CD4-positive, alpha-beta T cell (primary cell): Measurements from ENCODE around the gene JAK1. TPM values are rescaled to one million over a fixed set of nuclear protein-coding genes. Genes with fewer than 3 reads are reported as not detected.

Experiments used
- ATAC-seq: fragments of 200-7000 bp; cut with Tn5 transposase; one replicate; pipeline ENCODE4 v1.10.0; 2022; ENCODE audit warnings: mild to moderate bottlenecking; ENCODE audit not compliant: poor library complexity
- CTCF ChIA-PET: fragments of 350-600 bp; sonication (Branson Sonifier 250); formaldehyde crosslinking; loops from one replicate; lab custom pipeline; 2021; ENCODE audit warnings: antibody characterized with exemption, inconsistent platforms; lab: Charles Lee
- POLR2A ChIA-PET: fragments of 350-600 bp; sonication (Branson Sonifier 250); formaldehyde crosslinking; loops from one replicate; lab custom pipeline; 2021; ENCODE audit warnings: antibody characterized with exemption, inconsistent platforms; lab: Charles Lee
- DNase-seq, 14 experiments: peaks; one replicate each; pipeline ENCODE4 v3.0.0-alpha.2; 2013 to 2020; ENCODE audit warnings: mixed read lengths in 2 of 14
- H3K27ac ChIP-seq, 2 donors: one replicate each; pipeline versions ENCODE4 v1.5.1 to v1.7.0; 2013; ENCODE audit warnings: low read length in 2 of 2, low read depth in 1 of 2, mild to moderate bottlenecking in 1 of 2
- H3K27me3 ChIP-seq, 2 experiments: 1 replicate in 1 of 2; 2 replicates in 1 of 2; pipeline versions ENCODE4 v1.6.1 to v1.7.0; 2013; ENCODE audit warnings: low read length in 2 of 2, control low read depth in 1 of 2, mild to moderate bottlenecking in 1 of 2, moderate library complexity in 1 of 2; ENCODE audit not compliant: insufficient read depth in 2 of 2, control insufficient read depth in 1 of 2
- H3K36me3 ChIP-seq: one replicate; pipeline ENCODE4 v1.6.1; 2013; ENCODE audit warnings: low read length, control low read depth; ENCODE audit not compliant: insufficient read depth
- H3K4me1 ChIP-seq: one replicate; pipeline ENCODE4 v1.6.1; 2013; ENCODE audit warnings: low read length, control low read depth; ENCODE audit not compliant: insufficient read depth
- H3K4me3 ChIP-seq: one replicate; pipeline ENCODE4 v1.5.1; 2013; ENCODE audit warnings: mild to moderate bottlenecking, low read length, moderate library complexity
- H3K9me3 ChIP-seq, 2 experiments: 1 replicate in 1 of 2; 2 replicates in 1 of 2; pipeline versions ENCODE4 v1.6.1 to v1.7.0; 2013; ENCODE audit warnings: low read length in 2 of 2, mild to moderate bottlenecking in 2 of 2, control low read depth in 1 of 2, moderate library complexity in 1 of 2; ENCODE audit not compliant: control insufficient read depth in 1 of 2, insufficient read depth in 1 of 2
- H3K27ac Mint-ChIP-seq: one replicate; pipeline ENCODE4 v1.8.0; 2020; ENCODE audit warnings: mixed read lengths
- H3K27me3 Mint-ChIP-seq: one replicate; pipeline ENCODE4 v1.8.0; 2021; ENCODE audit warnings: mixed read lengths
- H3K36me3 Mint-ChIP-seq: one replicate; pipeline ENCODE4 v1.8.0; 2021; ENCODE audit warnings: low read depth, mixed read lengths
- H3K4me1 Mint-ChIP-seq: one replicate; pipeline ENCODE4 v1.8.0; 2021; ENCODE audit warnings: low read depth, mixed read lengths
- H3K4me3 Mint-ChIP-seq: one replicate; pipeline ENCODE4 v1.8.0; 2020; ENCODE audit warnings: mild to moderate bottlenecking, mixed read lengths
- H3K9me3 Mint-ChIP-seq: one replicate; pipeline ENCODE4 v1.8.0; 2020; ENCODE audit warnings: mixed read lengths
- CTCF ChIP-seq: fragments of 200-600 bp; IDR thresholded peaks from one replicate; pipeline ENCODE4 v1.8.0; 2022; ENCODE audit warnings: antibody characterized with exemption, mild to moderate bottlenecking
- intact Hi-C, 2 experiments: fragments of 100-400 bp; cut with DNase I in 1 of 2; cut with micrococcal nuclease in 1 of 2; formaldehyde crosslinking; loops; one replicate each; pipeline versions ENCODE4 v1.15.1 to v1.9.0; 2023 to 2025; cut with DNase I, micrococcal nuclease
- total RNA-seq, 174 experiments: library from RNA in 2 of 174; stranded (reverse) in 2 of 174; gene quantifications; one replicate each; pipeline ENCODE4 v1.2.3 and lab custom pipeline; 2021 to 2026

The JAK1 gene
- total RNA-seq, 2 experiments from 2014 or later = 240 to 252 TPM

GRCh38 chr1:64885648-64886047 is 80.7 kb downstream of the JAK1 start:
- POLR2A ChIA-PET = interaction anchor here (0.6 to 1.2 kb wide), 2 partner anchors 9 to 284 kb away, joined by 3 read pairs; no protein-coding TSS in a partner anchor
- Mint-ChIP-seq H3K4me1 (peaks cover 84% of the 10 kb centered on the region), H3K27me3 (no peaks in the 10 kb centered on the region), H3K9me3 (no peaks in the 10 kb centered on the region), H3K27ac (peak overlapping the region; percentile 69), H3K4me3 (no peak overlapping the region), H3K36me3 (peaks cover 52% of the 10 kb centered on the region)
- intact Hi-C loops = loop anchor here in 1 of 2 experiments (5.0 kb wide), 1 partner anchor 37 kb away; no protein-coding TSS in a partner anchor
- CTCF ChIA-PET = no interaction called here
- ATAC-seq (no peak), DNase-seq (no peak)
- H3K4me1 ChIP-seq = peaks cover 28% of the 10 kb centered on the region
- no peaks in the 10 kb centered on the region for H3K9me3 ChIP-seq
- H3K36me3 ChIP-seq = peaks cover 40% of the 10 kb centered on the region
- no peak for TF ChIP-seq CTCF
- no peak overlapping the region for H3K27ac ChIP-seq
- H3K4me3 ChIP-seq = no peak overlapping the region
- H3K27me3 ChIP-seq = no peaks in the 10 kb centered on the region

- Histone ChIP-seq H3K27ac (no peak overlapping the region), H3K4me1 (peaks cover 24% of the 10 kb centered on the region), H3K27me3 (no peaks in the 10 kb centered on the region), H3K36me3 (peaks cover 44% of the 10 kb centered on the region), H3K4me3 (no peak overlapping the region), H3K9me3 (no peaks in the 10 kb centered on the region)
- Mint-ChIP-seq H3K27ac (peak overlapping the region; percentile 2), H3K36me3 (peaks cover 64% of the 10 kb centered on the region), H3K4me3 (no peak overlapping the region), H3K4me1 (peaks cover 82% of the 10 kb centered on the region), H3K9me3 (no peaks in the 10 kb centered on the region), H3K27me3 (no peaks in the 10 kb centered on the region)
- ChIA-PET CTCF (no interaction called here), POLR2A (interaction anchor here (1.0 kb wide), 1 partner anchor 81 kb away, joined by 3 read pairs; no protein-coding TSS in a partner anchor)
- no peak for DNase-seq
- no peak for ATAC-seq
- TF ChIP-seq CTCF = no peak
- intact Hi-C loops = loop anchor here in 1 of 2 experiments (5.0 kb wide), 1 partner anchor 38 kb away; no protein-coding TSS in a partner anchor
Observed at GRCh38 chr1:64884261-64885040, 81.9 kb downstream of the JAK1 start.

- DNase-seq (peak in 1 of 14 experiments; percentile 48), ATAC-seq (no peak)
- Mint-ChIP-seq H3K36me3 (peaks cover 78% of the 10 kb centered on the region), H3K4me3 (no peak overlapping the region), H3K4me1 (peaks cover 82% of the 10 kb centered on the region), H3K9me3 (no peaks in the 10 kb centered on the region), H3K27ac (peak overlapping the region; percentile 27), H3K27me3 (no peaks in the 10 kb centered on the region)
- no peak overlapping the region for H3K27ac ChIP-seq
- H3K4me3 ChIP-seq = no peak overlapping the region
- H3K9me3 ChIP-seq = no peaks in the 10 kb centered on the region
- ChIA-PET POLR2A (interaction anchor here (1.4 to 2.2 kb wide), 2 partner anchors 10 to 84 kb away, joined by 3 to 7 read pairs; partner anchors contain the start of gene JAK1), CTCF (no interaction called here)
- H3K4me1 ChIP-seq = peaks cover 26% of the 10 kb centered on the region
- intact Hi-C loops = no loop called here
- TF ChIP-seq CTCF = no peak
- H3K36me3 ChIP-seq = peaks cover 56% of the 10 kb centered on the region
- H3K27me3 ChIP-seq = no peaks in the 10 kb centered on the region
Observed at GRCh38 chr1:64882574-64883255, 83.6 kb downstream of the JAK1 start.
